Measurements from ENCODE around the gene G6PC1.

Gene G6PC1

DNA sequence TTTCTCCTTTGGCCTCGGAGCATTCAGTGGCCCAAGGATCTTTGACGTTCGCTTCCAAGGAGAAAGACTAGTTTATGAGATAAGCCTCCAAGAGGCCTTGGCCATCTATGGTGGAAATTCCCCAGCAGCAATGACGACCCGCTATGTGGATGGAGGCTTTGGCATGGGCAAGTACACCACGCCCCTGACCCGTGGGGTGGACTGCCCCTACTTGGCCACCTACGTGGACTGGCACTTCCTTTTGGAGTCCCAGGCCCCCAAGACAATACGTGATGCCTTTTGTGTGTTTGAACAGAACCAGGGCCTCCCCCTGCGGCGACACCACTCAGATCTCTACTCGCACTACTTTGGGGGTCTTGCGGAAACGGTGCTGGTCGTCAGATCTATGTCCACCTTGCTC lies 48.2 kb upstream of the G6PC1 start:
- H2AFZ ChIP-seq (ENCODE audit: low read length): no peak overlapping the region
- no peaks in the 10 kb centered on the region for H3K27me3 ChIP-seq (ENCODE audit: insufficient read depth, low read length)
- H3K27ac ChIP-seq (ENCODE audit: low read depth, low read length, poor library complexity, severe bottlenecking): no peak overlapping the region
- H3K4me1 ChIP-seq (ENCODE audit: insufficient read depth, low read length, severe bottlenecking): peaks cover 6% of the 10 kb centered on the region
- no peak overlapping the region for H3K4me2 ChIP-seq (ENCODE audit: low read length)
- no peaks in the 10 kb centered on the region for H3K36me3 ChIP-seq (ENCODE audit: insufficient read depth, low read length)
- H3K4me3 ChIP-seq (ENCODE audit: low read depth, low read length, poor library complexity, severe bottlenecking): no peak overlapping the region
- no peaks in the 10 kb centered on the region for H4K20me1 ChIP-seq (ENCODE audit: insufficient read depth, low read length)
- no peaks in the 10 kb centered on the region for H3F3A ChIP-seq (ENCODE audit: insufficient read depth, low read length)
- no peaks in the 10 kb centered on the region for H3K79me2 ChIP-seq (ENCODE audit: insufficient read depth, low read length)
- TF ChIP-seq, protein P1, sequence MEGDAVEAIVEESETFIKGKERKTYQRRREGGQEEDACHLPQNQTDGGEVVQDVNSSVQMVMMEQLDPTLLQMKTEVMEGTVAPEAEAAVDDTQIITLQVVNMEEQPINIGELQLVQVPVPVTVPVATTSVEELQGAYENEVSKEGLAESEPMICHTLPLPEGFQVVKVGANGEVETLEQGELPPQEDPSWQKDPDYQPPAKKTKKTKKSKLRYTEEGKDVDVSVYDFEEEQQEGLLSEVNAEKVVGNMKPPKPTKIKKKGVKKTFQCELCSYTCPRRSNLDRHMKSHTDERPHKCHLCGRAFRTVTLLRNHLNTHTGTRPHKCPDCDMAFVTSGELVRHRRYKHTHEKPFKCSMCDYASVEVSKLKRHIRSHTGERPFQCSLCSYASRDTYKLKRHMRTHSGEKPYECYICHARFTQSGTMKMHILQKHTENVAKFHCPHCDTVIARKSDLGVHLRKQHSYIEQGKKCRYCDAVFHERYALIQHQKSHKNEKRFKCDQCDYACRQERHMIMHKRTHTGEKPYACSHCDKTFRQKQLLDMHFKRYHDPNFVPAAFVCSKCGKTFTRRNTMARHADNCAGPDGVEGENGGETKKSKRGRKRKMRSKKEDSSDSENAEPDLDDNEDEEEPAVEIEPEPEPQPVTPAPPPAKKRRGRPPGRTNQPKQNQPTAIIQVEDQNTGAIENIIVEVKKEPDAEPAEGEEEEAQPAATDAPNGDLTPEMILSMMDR (IDR thresholded peaks at IDR 0.05; ENCODE audit: low read length): no peak
- TF ChIP-seq EZH2 (IDR thresholded peaks at IDR 0.05; ENCODE audit: borderline replicate concordance, low read length): no peak
- H3K9ac ChIP-seq (ENCODE audit: low read length): no peak overlapping the region
- H3K9me2 ChIP-seq (ENCODE audit: low read depth, low read length): no peaks in the 10 kb centered on the region
- no peaks in the 10 kb centered on the region for H3K9me3 ChIP-seq (ENCODE audit: low read length)

DNA sequence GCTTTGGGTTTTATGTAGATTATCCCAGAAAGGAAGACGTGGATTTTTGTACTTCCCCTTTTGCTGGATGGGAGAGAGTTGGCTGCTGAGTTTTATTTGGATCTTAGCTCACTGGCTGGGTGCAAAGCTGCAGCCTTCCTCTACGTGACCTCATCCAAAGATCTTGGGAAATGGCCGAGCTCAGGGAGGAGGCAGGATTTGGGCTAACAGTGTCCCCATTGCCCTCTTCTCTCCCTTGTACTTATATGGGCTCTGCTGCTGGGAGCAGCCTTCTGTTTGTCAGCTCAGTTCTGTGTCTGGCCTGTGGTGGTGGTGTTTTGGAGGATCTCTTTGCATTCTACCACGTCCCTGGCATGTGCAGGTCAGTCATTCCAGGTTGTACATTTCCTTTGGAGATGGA lies 47.6 kb upstream of the G6PC1 start:
- H3K27ac ChIP-seq (ENCODE audit: low read depth, low read length, poor library complexity, severe bottlenecking): no peak overlapping the region

DNA sequence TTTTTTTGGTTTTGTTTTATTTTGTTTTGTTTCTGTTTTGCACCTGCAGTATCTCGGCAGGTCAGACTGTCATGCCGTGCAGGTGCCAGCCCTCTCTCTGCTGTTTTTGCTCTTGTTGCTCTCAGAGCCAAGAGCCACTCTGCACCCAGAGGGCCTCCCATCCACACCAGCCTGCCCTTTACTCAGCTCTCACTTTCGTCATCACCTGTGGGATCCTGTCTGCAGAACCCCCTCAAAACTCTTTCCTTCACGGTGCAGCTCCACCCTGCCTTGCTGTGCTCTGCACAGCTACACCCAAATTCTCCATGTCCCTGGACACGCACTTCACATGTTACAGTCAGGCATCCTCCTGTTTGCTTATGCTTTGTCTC lies 47.0 kb upstream of the G6PC1 start:
- TF ChIP-seq EZH2 (IDR thresholded peaks at IDR 0.05; ENCODE audit: borderline replicate concordance, low read length): no peak
- TF ChIP-seq, protein P1 (IDR thresholded peaks at IDR 0.05; ENCODE audit: low read length): no peak
- no peaks in the 10 kb centered on the region for H3K9me3 ChIP-seq (ENCODE audit: low read length)
- H3K9ac ChIP-seq (ENCODE audit: low read length): no peak overlapping the region
- H3K9me2 ChIP-seq (ENCODE audit: low read depth, low read length): no peaks in the 10 kb centered on the region
- H3K79me2 ChIP-seq (ENCODE audit: insufficient read depth, low read length): no peaks in the 10 kb centered on the region
- no peaks in the 10 kb centered on the region for H3K36me3 ChIP-seq (ENCODE audit: insufficient read depth, low read length)
- H3F3A ChIP-seq (ENCODE audit: insufficient read depth, low read length): no peaks in the 10 kb centered on the region
- H3K4me1 ChIP-seq (ENCODE audit: insufficient read depth, low read length, severe bottlenecking): peaks cover 6% of the 10 kb centered on the region
- no peak overlapping the region for H3K27ac ChIP-seq (ENCODE audit: low read depth, low read length, poor library complexity, severe bottlenecking)
- no peak overlapping the region for H3K4me2 ChIP-seq (ENCODE audit: low read length)
- no peak overlapping the region for H2AFZ ChIP-seq (ENCODE audit: low read length)
- no peak overlapping the region for H3K4me3 ChIP-seq (ENCODE audit: low read depth, low read length, poor library complexity, severe bottlenecking)
- H4K20me1 ChIP-seq (ENCODE audit: insufficient read depth, low read length): no peaks in the 10 kb centered on the region
- no peaks in the 10 kb centered on the region for H3K27me3 ChIP-seq (ENCODE audit: insufficient read depth, low read length)

More for the DNA sequence above, 47.6 kb upstream of the G6PC1 start:
- no peaks in the 10 kb centered on the region for H3K36me3 ChIP-seq (ENCODE audit: insufficient read depth, low read length)
- H3K4me1 ChIP-seq (ENCODE audit: insufficient read depth, low read length, severe bottlenecking): peaks cover 6% of the 10 kb centered on the region
- H3K4me2 ChIP-seq (ENCODE audit: low read length): no peak overlapping the region
- no peaks in the 10 kb centered on the region for H4K20me1 ChIP-seq (ENCODE audit: insufficient read depth, low read length)
- no peaks in the 10 kb centered on the region for H3K9me2 ChIP-seq (ENCODE audit: low read depth, low read length)
- H3K4me3 ChIP-seq (ENCODE audit: low read depth, low read length, poor library complexity, severe bottlenecking): no peak overlapping the region
- H3F3A ChIP-seq (ENCODE audit: insufficient read depth, low read length): no peaks in the 10 kb centered on the region
- no peaks in the 10 kb centered on the region for H3K79me2 ChIP-seq (ENCODE audit: insufficient read depth, low read length)
- no peaks in the 10 kb centered on the region for H3K9me3 ChIP-seq (ENCODE audit: low read length)
- TF ChIP-seq, protein P1 (IDR thresholded peaks at IDR 0.05; ENCODE audit: low read length): no peak
- TF ChIP-seq EZH2 (IDR thresholded peaks at IDR 0.05; ENCODE audit: borderline replicate concordance, low read length): no peak
- H3K9ac ChIP-seq (ENCODE audit: low read length): no peak overlapping the region
- H2AFZ ChIP-seq (ENCODE audit: low read length): no peak overlapping the region
- H3K27me3 ChIP-seq (ENCODE audit: insufficient read depth, low read length): no peaks in the 10 kb centered on the region
